Adipocyte (in vitro differentiated cells): Measurements from ENCODE around the gene PTPN21.
A peak's percentile ranks its signal among the peaks of the same experiment; 100 is the strongest.

Experiments used
- DNase-seq: peaks from one replicate; pipeline ENCODE4 v3.0.0-alpha.2; 2015; ENCODE audit warnings: low read depth
- H3K27me3 ChIP-seq: replicated peaks from 2 replicates; pipeline ENCODE4 v1.7.0; 2013; ENCODE audit warnings: mild to moderate bottlenecking, low read length, moderate library complexity; ENCODE audit not compliant: control insufficient read depth, insufficient read depth
- H3K36me3 ChIP-seq: 2 replicates; pipeline ENCODE4 v1.7.0; 2013; ENCODE audit warnings: low read length, mild to moderate bottlenecking, moderate library complexity; ENCODE audit not compliant: control insufficient read depth, insufficient read depth, severe bottlenecking
- H3K4me1 ChIP-seq: 2 replicates; pipeline ENCODE4 v1.7.0; 2013; ENCODE audit warnings: mild to moderate bottlenecking, low read length, moderate library complexity; ENCODE audit not compliant: control insufficient read depth, insufficient read depth
- H3K4me3 ChIP-seq: 2 replicates; pipeline ENCODE4 v1.7.0; 2013; ENCODE audit warnings: mild to moderate bottlenecking, low read length, moderate library complexity
- H3K9ac ChIP-seq: 2 replicates; pipeline ENCODE4 v1.7.0; 2013; ENCODE audit warnings: mild to moderate bottlenecking, low read length, moderate library complexity
- H3K9me3 ChIP-seq: 2 replicates; pipeline ENCODE4 v1.7.0; 2013; ENCODE audit warnings: mild to moderate bottlenecking, low read length, moderate library complexity; ENCODE audit not compliant: control insufficient read depth

The PTPN21 gene

DNA sequence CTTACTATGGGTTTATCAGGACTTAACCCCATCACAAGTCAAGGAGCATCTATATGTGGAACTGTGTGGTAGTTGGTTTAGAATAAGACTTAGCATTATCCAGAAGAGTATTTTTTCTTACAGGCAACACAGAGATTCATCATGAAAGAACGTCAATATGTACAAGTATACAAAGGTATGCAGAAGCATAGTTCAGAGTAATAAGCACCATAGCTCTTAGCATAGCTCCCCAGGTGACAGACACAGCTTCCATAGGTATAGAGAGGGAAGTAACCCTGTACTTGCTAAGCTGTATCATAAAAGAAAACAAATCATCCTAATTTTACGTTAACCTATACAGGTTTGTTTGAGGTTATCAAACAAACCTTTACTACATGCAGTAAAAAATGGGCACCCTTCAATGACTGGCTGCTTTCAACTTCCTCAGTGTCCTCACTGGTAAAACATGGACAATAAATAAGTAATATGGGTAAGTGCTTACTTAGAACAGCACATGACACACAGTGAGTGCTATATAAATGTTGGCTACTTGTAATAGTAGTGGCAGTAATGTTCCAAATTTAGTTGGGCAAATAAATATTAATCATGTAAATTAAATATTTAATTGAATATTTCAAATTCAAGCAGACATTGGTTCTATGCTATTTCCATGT is 50.9 kb downstream of the PTPN21 start:
- Histone ChIP-seq H3K27me3 (no peaks in the 10 kb centered on the region), H3K36me3 (peaks cover 75% of the 10 kb centered on the region), H3K4me3 (no peak overlapping the region)

DNA sequence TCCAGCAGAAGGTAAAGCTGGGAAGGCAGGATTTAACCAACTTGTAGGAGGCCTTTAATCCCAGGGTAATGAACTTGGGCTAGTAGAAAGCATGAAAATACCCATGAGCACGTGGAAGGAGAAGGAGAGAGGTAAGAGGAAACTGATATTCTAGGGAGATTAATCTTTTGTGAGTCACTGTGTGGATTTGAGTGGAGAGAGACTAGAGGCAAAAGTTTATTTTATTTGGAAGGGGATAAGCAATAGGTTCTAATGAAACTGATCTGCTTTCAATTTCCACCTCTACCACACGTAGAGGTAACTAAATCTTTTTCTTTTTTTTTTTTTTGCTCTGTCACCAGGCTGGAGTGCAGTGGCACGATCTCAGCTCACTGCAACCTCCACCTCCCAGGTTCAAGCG is 52.1 kb downstream of the PTPN21 start:
- no peak for DNase-seq
- Histone ChIP-seq H3K27me3 (no peaks in the 10 kb centered on the region), H3K9ac (no peak overlapping the region), H3K9me3 (no peaks in the 10 kb centered on the region), H3K36me3 (peaks cover 75% of the 10 kb centered on the region), H3K4me3 (no peak overlapping the region), H3K4me1 (no peaks in the 10 kb centered on the region)

More for the DNA sequence above, 50.9 kb downstream of the PTPN21 start:
- H3K4me1 ChIP-seq, result no peaks in the 10 kb centered on the region
- no peak overlapping the region for H3K9ac ChIP-seq
- DNase-seq, result no peak
- H3K9me3 ChIP-seq, result no peaks in the 10 kb centered on the region

DNA sequence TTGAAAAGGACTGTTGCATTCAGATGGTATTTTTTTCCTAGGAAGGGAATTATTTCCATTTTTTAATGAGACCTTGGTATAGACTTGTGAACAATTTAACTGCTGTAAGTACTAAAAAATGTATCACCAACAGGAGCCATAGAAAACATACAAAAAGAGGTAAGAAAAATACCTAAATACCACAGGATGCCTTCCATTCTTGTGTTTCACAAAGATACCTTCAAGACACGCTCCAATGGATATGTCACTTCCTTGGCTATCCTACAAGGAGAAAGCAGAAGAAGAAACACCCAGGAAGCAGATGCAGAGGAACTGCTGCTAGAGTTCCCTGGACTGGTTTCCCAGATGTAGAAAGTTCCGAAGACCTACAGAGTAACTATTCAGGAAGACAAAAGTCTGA is 54.2 kb downstream of the PTPN21 start:
- Histone ChIP-seq H3K36me3 (peaks cover 78% of the 10 kb centered on the region), H3K4me3 (no peak overlapping the region), H3K9ac (no peak overlapping the region), H3K9me3 (no peaks in the 10 kb centered on the region), H3K27me3 (no peaks in the 10 kb centered on the region), H3K4me1 (no peaks in the 10 kb centered on the region)
- DNase-seq, result no peak

DNA sequence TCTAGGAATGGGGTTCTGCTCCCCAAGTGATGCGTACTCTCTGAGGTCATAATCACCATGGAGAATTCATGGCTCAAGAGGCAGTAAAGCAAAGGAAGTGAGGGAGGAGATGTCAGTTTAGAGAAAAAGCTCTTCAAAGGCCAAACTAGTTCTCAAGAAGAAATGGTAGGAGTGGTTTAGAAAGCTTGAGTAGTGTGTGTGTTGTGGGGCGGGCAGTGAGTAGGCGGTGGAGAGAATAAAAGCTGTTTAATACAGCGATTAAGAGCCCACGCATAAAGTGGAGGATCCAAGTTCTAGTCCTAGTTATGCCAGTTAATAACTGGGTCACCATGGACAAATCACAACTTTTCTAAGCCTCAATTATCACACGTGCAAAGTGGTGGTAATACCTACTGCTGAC is 55.6 kb downstream of the PTPN21 start:
- Histone ChIP-seq H3K9me3 (no peaks in the 10 kb centered on the region), H3K4me3 (no peak overlapping the region), H3K4me1 (no peaks in the 10 kb centered on the region), H3K27me3 (no peaks in the 10 kb centered on the region), H3K36me3 (peaks cover 71% of the 10 kb centered on the region), H3K9ac (no peak overlapping the region)
- no peak for DNase-seq

DNA sequence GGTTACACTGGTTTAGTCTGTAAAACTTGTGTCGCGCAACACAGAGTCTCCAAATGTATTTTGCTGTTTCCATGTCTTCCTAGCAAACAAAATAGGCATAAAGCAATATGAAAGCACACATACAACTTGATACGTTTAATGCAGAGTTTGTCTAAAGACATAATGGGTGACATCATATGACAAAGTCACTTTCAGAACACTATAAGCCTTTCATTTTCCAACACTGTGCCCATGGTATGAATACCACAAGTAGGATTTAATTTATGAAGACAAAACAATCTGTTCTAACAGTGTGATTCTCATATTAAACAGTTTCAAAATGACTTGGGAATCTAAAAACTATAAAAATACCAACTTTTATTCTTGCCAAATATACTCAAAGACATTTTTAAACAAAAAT is 58.4 kb downstream of the PTPN21 start:
- Histone ChIP-seq H3K9me3 (no peaks in the 10 kb centered on the region), H3K27me3 (no peaks in the 10 kb centered on the region), H3K4me1 (no peaks in the 10 kb centered on the region), H3K9ac (no peak overlapping the region), H3K36me3 (peaks cover 59% of the 10 kb centered on the region), H3K4me3 (no peak overlapping the region)
- DNase-seq, result no peak

DNA sequence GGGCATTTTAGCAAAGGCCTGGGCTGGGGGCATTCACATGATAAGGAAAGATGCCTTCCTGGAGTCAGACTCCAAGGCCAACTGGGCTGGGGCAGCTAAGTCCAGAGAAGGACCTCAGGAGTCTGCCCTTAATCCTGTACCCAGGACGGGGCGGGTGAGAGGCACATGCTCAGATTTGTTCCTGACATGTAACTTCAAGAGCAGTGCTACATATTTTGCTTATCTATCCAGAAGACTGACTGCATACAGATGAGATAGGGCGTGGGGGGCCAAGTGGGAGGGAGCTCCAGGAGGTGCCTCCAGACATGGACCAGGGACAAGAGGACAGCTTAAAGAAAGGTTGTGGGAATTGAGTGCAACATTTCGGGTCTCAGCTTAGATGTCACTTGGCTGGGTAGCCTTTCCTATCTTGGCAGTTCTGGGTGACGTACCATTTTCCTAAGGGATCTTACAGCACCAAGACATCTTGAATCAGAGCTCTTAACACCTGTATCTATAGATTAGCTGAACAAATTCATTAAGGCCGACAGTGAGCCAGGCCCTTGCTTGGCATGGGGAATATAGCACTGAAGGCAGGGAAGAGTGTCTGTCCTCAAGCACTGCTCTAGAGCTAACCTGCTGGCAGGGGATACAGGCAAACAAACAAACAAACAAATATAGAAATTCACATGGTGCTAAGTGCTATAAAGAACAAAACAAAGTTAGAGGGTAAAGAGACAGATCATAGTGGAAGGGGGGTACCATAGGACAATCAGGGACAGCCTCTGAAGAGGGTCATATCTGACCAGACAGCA is 61.2 kb downstream of the PTPN21 start:
- Histone ChIP-seq H3K27me3 (no peaks in the 10 kb centered on the region), H3K36me3 (peaks cover 40% of the 10 kb centered on the region), H3K9me3 (no peaks in the 10 kb centered on the region), H3K9ac (no peak overlapping the region), H3K4me3 (no peak overlapping the region), H3K4me1 (no peaks in the 10 kb centered on the region)
- DNase-seq, result no peak

DNA sequence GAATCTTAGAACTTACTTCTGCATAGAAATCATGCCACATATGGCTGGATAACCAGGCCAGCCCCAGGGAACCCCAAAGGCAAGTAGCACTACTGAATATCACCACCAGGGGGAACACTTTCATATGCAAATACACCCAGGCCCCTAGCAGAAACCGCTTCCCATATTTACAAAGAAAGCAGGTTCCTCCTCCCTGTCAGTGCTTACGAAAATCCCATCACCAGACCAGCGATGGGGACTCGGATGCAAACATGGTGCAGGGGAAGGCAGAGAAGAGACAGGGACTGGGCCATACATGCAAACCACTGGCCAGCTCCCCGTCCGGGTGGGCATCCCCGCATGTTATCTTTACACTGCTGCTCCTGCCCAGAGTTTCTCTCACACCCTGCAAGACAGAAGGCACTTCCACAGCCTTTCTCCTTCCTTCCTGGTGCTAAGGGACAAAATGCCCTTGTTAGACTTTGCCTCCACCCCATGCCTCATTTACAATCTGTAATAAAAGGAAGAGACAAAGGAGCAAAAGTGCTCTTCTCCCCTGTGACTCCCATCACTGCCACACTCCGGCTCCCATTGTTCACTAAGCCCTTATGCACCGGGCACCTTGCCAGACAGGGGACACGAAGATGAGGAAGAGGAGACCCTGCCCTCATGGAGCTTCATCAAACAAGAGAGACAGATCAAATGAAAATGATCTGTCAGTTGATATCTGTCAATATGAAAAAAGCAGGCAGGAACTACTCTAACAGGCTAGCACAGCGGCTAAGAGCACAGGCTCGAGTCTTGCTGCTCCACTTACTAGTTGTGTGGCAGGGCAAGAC is 62.3 kb downstream of the PTPN21 start:
- Histone ChIP-seq H3K9ac (no peak overlapping the region), H3K36me3 (peaks cover 45% of the 10 kb centered on the region), H3K4me3 (no peak overlapping the region), H3K27me3 (no peaks in the 10 kb centered on the region), H3K4me1 (no peaks in the 10 kb centered on the region), H3K9me3 (no peaks in the 10 kb centered on the region)
- peak; percentile 91 for DNase-seq

DNA sequence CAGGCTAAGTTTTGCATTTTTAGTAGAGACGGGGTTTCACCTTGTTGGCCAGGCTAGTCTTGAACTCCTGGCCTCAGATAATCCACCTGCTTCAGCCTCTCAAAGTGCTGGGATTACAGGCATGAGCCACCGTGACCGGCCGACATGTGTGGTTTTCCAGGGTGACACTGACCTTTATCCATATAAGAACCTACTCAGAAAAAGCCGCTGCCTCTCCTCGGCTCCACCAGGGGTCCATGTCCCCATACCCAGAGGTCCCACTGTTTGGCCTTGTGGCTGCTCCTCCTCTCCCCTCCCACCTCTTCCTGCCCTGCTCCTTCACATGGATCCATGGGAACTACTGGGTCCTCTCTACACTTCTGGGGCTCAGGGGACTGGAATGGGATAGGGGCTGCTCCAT is 64.6 kb downstream of the PTPN21 start:
- no peak for DNase-seq
- H3K27me3 ChIP-seq, result no peaks in the 10 kb centered on the region
- peaks cover 35% of the 10 kb centered on the region for H3K36me3 ChIP-seq
- no peaks in the 10 kb centered on the region for H3K9me3 ChIP-seq
- H3K9ac ChIP-seq, result no peak overlapping the region
- no peak overlapping the region for H3K4me3 ChIP-seq
- H3K4me1 ChIP-seq, result no peaks in the 10 kb centered on the region

DNA sequence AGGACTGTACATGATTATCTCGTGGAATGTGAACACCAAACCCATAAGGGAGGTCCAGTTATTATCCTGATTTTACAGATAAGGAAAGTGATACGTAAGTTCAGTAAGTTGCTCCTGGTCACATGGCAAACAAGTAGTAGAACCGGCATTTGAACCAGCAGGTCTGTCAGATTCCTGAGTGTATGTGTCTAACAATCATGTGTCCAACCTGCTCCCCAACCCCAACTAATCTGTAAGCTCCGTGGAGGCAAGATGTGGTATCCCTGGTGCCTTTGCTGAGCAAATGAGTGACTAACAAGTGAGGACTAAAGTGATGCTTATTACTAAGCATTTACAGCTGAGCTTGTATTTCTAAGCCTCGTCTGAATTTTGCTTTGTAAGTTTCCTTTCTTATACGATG is 65.9 kb downstream of the PTPN21 start:
- no peak for DNase-seq
- Histone ChIP-seq H3K27me3 (no peaks in the 10 kb centered on the region), H3K9me3 (no peaks in the 10 kb centered on the region), H3K9ac (no peak overlapping the region), H3K4me3 (no peak overlapping the region), H3K36me3 (peaks cover 38% of the 10 kb centered on the region), H3K4me1 (no peaks in the 10 kb centered on the region)

DNA sequence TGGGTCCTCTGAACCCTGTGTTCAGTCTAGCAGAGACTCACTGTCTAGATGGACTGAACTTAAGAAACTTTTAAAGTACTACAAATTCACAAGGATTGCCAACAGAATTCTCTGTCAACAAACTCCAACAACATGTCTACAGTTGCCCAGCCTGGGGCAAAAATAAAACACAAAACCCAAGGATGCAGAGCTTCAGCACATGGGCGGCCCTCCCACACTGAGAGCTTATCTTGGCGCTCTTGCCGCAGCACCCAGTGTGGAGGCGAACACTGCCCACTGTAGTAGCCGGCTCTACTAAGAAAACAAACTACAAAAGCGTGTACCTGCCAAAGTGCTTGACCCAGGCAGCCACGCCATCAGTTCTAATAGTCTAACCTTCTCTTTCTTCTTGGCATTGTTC is 66.7 kb downstream of the PTPN21 start:
- Histone ChIP-seq H3K9ac (no peak overlapping the region), H3K4me3 (no peak overlapping the region), H3K9me3 (no peaks in the 10 kb centered on the region), H3K27me3 (no peaks in the 10 kb centered on the region), H3K36me3 (peaks cover 30% of the 10 kb centered on the region), H3K4me1 (no peaks in the 10 kb centered on the region)
- no peak for DNase-seq

DNA sequence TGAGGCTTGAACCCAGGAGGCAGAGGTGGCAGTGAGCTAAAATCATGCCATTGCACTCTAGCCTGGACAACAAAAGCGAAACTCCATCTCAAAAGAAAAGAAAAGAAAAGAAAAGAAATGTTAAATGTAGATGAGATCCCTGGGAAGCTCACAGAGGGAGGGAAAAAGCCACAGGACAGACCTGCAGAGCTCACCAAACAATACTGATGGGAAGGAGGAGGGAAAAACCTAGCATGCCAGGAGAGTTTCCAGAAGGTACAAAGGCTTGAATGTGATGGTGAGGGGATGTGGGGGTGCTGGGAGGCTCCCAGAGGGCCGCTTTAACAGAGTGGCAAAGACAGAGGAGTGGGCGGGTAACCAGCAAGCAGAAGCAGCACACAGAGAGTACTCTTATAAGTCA is 72.3 kb downstream of the PTPN21 start:
- H3K27me3 ChIP-seq, result no peaks in the 10 kb centered on the region
- peaks cover 36% of the 10 kb centered on the region for H3K36me3 ChIP-seq
- no peaks in the 10 kb centered on the region for H3K9me3 ChIP-seq
- H3K4me3 ChIP-seq, result no peak overlapping the region
- peaks cover 16% of the 10 kb centered on the region for H3K4me1 ChIP-seq
- DNase-seq, result no peak
- no peak overlapping the region for H3K9ac ChIP-seq
